Keratinocyte (primary cell): ENCODE data around the gene CRIP3. TPM values are rescaled to one million over a fixed set of nuclear protein-coding genes. Genes with fewer than 3 reads are reported as not detected.
A peak's percentile ranks its signal among the peaks of the same experiment; 100 is the strongest.

Experiments
- DNase-seq: peaks from one replicate; pipeline ENCODE4 v3.0.0-alpha.2; 2011; ENCODE audit warnings: low read depth, missing footprints, low spot score
- FAIRE-seq: peaks from 2 replicates; lab custom pipeline; 2011; peaks lifted over from hg19 to GRCh38; lab: Jason Lieb, UNC
- H2AFZ ChIP-seq: 2 replicates; pipeline ENCODE4 v1.6.0; 2012; ENCODE audit warnings: low read length, control low read depth, inconsistent platforms; ENCODE audit not compliant: control insufficient read depth
- H3K27ac ChIP-seq: 2 replicates; pipeline ENCODE4 v1.5.1; 2011; ENCODE audit warnings: low read length; ENCODE audit not compliant: control insufficient read depth, insufficient read depth
- H3K27me3 ChIP-seq: 3 replicates; pipeline ENCODE4 v1.6.0; 2011; ENCODE audit warnings: low read length; ENCODE audit not compliant: control insufficient read depth, insufficient read depth; ENCODE audit errors: extremely low read depth
- H3K36me3 ChIP-seq, 2 experiments: 2 replicates in 1 of 2; 3 replicates in 1 of 2; pipeline ENCODE4 v1.5.1; 2011; ENCODE audit warnings: low read length in 2 of 2, mild to moderate bottlenecking in 1 of 2; ENCODE audit not compliant: control insufficient read depth in 2 of 2, insufficient read depth in 2 of 2; ENCODE audit errors: extremely low read depth in 1 of 2
- H3K4me1 ChIP-seq: 3 replicates; pipeline ENCODE4 v1.5.1; 2011; ENCODE audit warnings: low read length; ENCODE audit not compliant: control insufficient read depth, insufficient read depth; ENCODE audit errors: extremely low read depth
- H3K4me2 ChIP-seq: 3 replicates; pipeline ENCODE4 v1.6.0; 2011; ENCODE audit warnings: low read depth, low read length; ENCODE audit not compliant: control insufficient read depth, insufficient read depth; ENCODE audit errors: extremely low read depth
- H3K4me3 ChIP-seq, 3 experiments: fragments of 200-600 bp in 1 of 3; sonication (generic) in 1 of 3; 2 replicates in 2 of 3; 3 replicates in 1 of 3; pipeline ENCODE4 v1.5.1; 2011 to 2016; ENCODE audit warnings: low read length in 3 of 3, mild to moderate bottlenecking in 3 of 3, control low read depth in 2 of 3, inconsistent platforms in 1 of 3, low read depth in 1 of 3, mixed read lengths in 1 of 3, mixed run types in 1 of 3, moderate library complexity in 1 of 3; ENCODE audit not compliant: control insufficient read depth in 2 of 3, insufficient read depth in 2 of 3; ENCODE audit errors: extremely low read depth in 1 of 3
- H3K79me2 ChIP-seq: 2 replicates; pipeline ENCODE4 v1.6.0; 2012; ENCODE audit warnings: low read length; ENCODE audit not compliant: control insufficient read depth, insufficient read depth
- H3K9ac ChIP-seq: 3 replicates; pipeline ENCODE4 v1.6.0; 2011; ENCODE audit warnings: low read length; ENCODE audit not compliant: control insufficient read depth, insufficient read depth; ENCODE audit errors: extremely low read depth
- H3K9me1 ChIP-seq: 3 replicates; pipeline ENCODE4 v1.6.0; 2011; ENCODE audit warnings: low read length; ENCODE audit not compliant: control insufficient read depth, insufficient read depth; ENCODE audit errors: extremely low read depth
- H3K9me3 ChIP-seq: 2 replicates; pipeline ENCODE4 v1.5.1; 2012; ENCODE audit warnings: low read depth, low read length; ENCODE audit not compliant: control insufficient read depth
- H4K20me1 ChIP-seq: 3 replicates; pipeline ENCODE4 v1.6.0; 2011; ENCODE audit warnings: low read length; ENCODE audit not compliant: control insufficient read depth, insufficient read depth; ENCODE audit errors: extremely low read depth
- EZH2 ChIP-seq: IDR thresholded peaks from one replicate; pipeline ENCODE4 v1.6.1; 2012; ENCODE audit warnings: inconsistent platforms, mild to moderate bottlenecking, low read length, moderate library complexity
- dilution Hi-C: fragments of 300-500 bp; cut with MboI; formaldehyde crosslinking; loops from one replicate; pipeline ENCODE4 v1.7.0; 2020; ENCODE audit warnings: low sequenced_read_pairs; ENCODE audit not compliant: extremely low pct_ligation_motif_present
- polyA plus RNA-seq, 5 experiments: library from polyadenylated mRNA; depleted of rRNA in 3 of 5; stranded (reverse) in 3 of 5; stranded (forward) in 1 of 5; unstranded in 1 of 5; fragments of >200 nt; gene quantifications; 1 replicate in 1 of 5; 2 replicates in 3 of 5; 3 replicates in 1 of 5; pipeline versions ENCODE4 v1.2.1 to v1.2.3, GENCODE V29; 2011 to 2012; ENCODE audit warnings: missing spikeins in 2 of 5, low read depth in 1 of 5, low replicate concordance in 1 of 5
- TF ChIP-seq, protein P1 (sequence below), 3 experiments: IDR thresholded peaks in 1 of 3; conservative IDR thresholded peaks in 1 of 3; optimal IDR thresholded peaks in 1 of 3; 2 replicates in 2 of 3; 3 replicates in 1 of 3; pipeline versions ENCODE3 to v1.5.1; 2011; ENCODE audit warnings: low read length in 3 of 3, mild to moderate bottlenecking in 3 of 3, moderate library complexity in 2 of 3, control low read depth in 1 of 3, inconsistent platforms in 1 of 3; ENCODE audit not compliant: insufficient read depth in 2 of 3; ENCODE audit errors: extremely low read depth in 1 of 3

Gene CRIP3
- polyA plus RNA-seq, 1 donor (not counting 4 experiments of a cell fraction or from before 2014, with no cell fraction given) = 0.26 TPM

DNA sequence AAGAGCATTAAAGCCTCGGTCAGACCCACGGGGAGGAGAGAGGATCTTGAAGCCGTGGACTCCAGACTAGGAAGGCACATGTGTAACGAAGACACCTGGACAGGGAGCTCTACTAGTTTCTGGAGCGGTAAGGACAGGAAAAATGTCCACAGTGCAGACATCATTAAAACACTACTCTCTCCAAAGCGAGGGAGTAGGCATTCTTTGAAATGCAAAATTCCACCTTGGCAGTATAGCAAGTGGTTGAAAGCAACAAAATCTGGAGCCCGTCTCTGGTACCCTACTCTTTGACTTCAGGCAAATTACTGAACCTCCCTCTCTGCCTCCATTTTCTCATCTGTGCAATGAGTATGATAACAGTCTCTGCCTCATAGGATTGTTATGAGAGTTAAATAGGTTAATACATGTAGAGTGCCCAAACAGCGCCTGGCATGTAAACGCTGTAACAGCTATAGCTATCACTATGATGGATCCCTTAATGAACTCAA is 408 bp upstream of the CRIP3 start:
- Histone ChIP-seq H3K4me1 (peaks cover 7% of the 10 kb centered on the region), H2AFZ (peak overlapping the region; percentile 83), H3K27me3 (no peaks in the 10 kb centered on the region), H3K9me3 (no peaks in the 10 kb centered on the region), H4K20me1 (no peaks in the 10 kb centered on the region), H3K4me3 (peak overlapping the region; percentile 4 to 57 (median 53)), H3K27ac (no peak overlapping the region), H3K9me1 (no peaks in the 10 kb centered on the region), H3K4me2 (peak overlapping the region; percentile 91), H3K36me3 (no peaks in the 10 kb centered on the region), H3K79me2 (no peaks in the 10 kb centered on the region), H3K9ac (no peak overlapping the region)
- FAIRE-seq (no peak), DNase-seq (no peak)
- dilution Hi-C loops = no loop called here
- TF ChIP-seq, protein P1, sequence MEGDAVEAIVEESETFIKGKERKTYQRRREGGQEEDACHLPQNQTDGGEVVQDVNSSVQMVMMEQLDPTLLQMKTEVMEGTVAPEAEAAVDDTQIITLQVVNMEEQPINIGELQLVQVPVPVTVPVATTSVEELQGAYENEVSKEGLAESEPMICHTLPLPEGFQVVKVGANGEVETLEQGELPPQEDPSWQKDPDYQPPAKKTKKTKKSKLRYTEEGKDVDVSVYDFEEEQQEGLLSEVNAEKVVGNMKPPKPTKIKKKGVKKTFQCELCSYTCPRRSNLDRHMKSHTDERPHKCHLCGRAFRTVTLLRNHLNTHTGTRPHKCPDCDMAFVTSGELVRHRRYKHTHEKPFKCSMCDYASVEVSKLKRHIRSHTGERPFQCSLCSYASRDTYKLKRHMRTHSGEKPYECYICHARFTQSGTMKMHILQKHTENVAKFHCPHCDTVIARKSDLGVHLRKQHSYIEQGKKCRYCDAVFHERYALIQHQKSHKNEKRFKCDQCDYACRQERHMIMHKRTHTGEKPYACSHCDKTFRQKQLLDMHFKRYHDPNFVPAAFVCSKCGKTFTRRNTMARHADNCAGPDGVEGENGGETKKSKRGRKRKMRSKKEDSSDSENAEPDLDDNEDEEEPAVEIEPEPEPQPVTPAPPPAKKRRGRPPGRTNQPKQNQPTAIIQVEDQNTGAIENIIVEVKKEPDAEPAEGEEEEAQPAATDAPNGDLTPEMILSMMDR (optimal IDR thresholded peaks at IDR 0.05 in 1 of 3, IDR thresholded peaks at IDR 0.05 in 1 of 3, conservative IDR thresholded peaks at IDR 0.05 in 1 of 3; ENCODE audit: extremely low read depth in 1 of 3, insufficient read depth in 2 of 3, low read length in 3 of 3) = no peak
- TF ChIP-seq EZH2 = no peak

DNA sequence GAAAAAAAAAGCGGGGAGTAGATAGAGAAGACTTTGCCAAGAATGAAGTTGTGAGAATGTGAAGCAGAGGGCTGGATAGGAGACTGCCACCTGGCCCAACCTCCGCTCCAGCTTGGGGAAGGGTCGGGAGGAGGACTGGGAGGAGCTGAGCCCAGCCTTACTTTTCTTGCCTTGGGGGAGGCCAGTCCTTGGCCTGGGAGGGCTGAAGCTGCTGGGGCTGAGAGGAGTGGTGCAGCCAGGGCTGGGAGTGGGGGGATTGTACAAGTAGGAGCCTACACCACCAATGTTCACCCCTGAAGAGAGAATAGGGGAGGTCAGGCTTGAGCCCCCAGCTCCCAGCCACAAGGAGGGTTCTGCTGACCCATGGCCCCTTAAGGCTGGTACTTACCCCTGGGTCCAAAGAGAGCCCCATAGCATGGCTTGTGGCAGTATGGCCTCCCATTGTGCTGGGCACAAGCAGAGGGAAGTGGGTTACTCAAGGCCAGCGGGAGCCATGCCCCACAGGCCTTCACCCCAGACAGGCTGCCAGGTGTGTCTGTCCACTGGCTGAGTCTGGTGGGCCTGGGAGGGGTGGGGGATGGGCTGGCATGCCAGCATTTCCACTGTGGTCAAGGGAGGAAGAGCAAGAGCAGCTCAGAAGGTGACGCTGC is 1.1 kb downstream of the CRIP3 start:
- Histone ChIP-seq H4K20me1 (no peaks in the 10 kb centered on the region), H3K4me1 (peaks cover 7% of the 10 kb centered on the region), H3K9ac (no peak overlapping the region), H3K36me3 (no peaks in the 10 kb centered on the region), H3K9me3 (no peaks in the 10 kb centered on the region), H3K27me3 (no peaks in the 10 kb centered on the region), H3K4me2 (no peak overlapping the region), H3K27ac (no peak overlapping the region), H2AFZ (no peak overlapping the region), H3K79me2 (no peaks in the 10 kb centered on the region), H3K9me1 (no peaks in the 10 kb centered on the region), H3K4me3 (no peak overlapping the region)
- dilution Hi-C loops = no loop called here
- no peak for FAIRE-seq
- TF ChIP-seq, protein P1 (optimal IDR thresholded peaks at IDR 0.05 in 1 of 3, IDR thresholded peaks at IDR 0.05 in 1 of 3, conservative IDR thresholded peaks at IDR 0.05 in 1 of 3; ENCODE audit: extremely low read depth in 1 of 3, insufficient read depth in 2 of 3, low read length in 3 of 3) = no peak
- TF ChIP-seq EZH2 = no peak
- no peak for DNase-seq
